IMR-90 (cell line): ENCODE results near the gene NF2. TPM values are rescaled to one million over a fixed set of nuclear protein-coding genes. Genes with fewer than 3 reads are reported as not detected.

Experiments
- ATAC-seq: fragments of 200-7000 bp; cut with Tn5 transposase; 2 replicates; pipeline ENCODE4 v1.9.1; 2020; ENCODE audit warnings: low read depth, mild to moderate bottlenecking, moderate library complexity
- BruUV-seq: library from RNA; stranded (reverse); fragments of 400-500 nt; replicated peaks from 2 replicates; lab custom pipeline; 2021; lab: Mats Ljungman, UMichigan
- CTCF ChIA-PET: fragments of 300-600 bp; formaldehyde crosslinking; extraction: SDS; loops from one replicate; lab custom pipeline; 2021; ENCODE audit warnings: antibody characterized with exemption; lab: Yijun Ruan, JAX
- POLR2A ChIA-PET: fragments of 300-600 bp; sonication (Branson Sonifier 250); formaldehyde crosslinking; loops from one replicate; lab custom pipeline; 2022; ENCODE audit warnings: antibody characterized with exemption; ENCODE audit not compliant: unreplicated experiment; lab: Charles Lee
- DNase-seq: peaks from one replicate; pipeline ENCODE4 v3.0.0; 2013
- H2AFZ ChIP-seq: replicated peaks from 2 replicates; pipeline ENCODE3; 2013; ENCODE audit warnings: low read length, mild to moderate bottlenecking; ENCODE audit not compliant: poor library complexity
- H2AK5ac ChIP-seq: 2 replicates; pipeline ENCODE4 v1.6.1; 2013; ENCODE audit warnings: low read depth, low read length, inconsistent platforms
- H2AK9ac ChIP-seq: replicated peaks from 2 replicates; pipeline ENCODE3; 2013; ENCODE audit warnings: mild to moderate bottlenecking, low read depth, low read length, moderate library complexity; ENCODE audit not compliant: poor library complexity
- H2BK120ac ChIP-seq: 2 replicates; pipeline ENCODE4 v1.6.1; 2013; ENCODE audit warnings: low read depth, low read length, inconsistent platforms
- H2BK15ac ChIP-seq: 3 replicates; pipeline ENCODE4 v1.6.1; 2013; ENCODE audit warnings: low read depth, low read length, inconsistent platforms
- H2BK20ac ChIP-seq: 2 replicates; pipeline ENCODE4 v1.6.1; 2013; ENCODE audit warnings: low read depth, mild to moderate bottlenecking, inconsistent platforms, low read length, moderate library complexity
- H2BK5ac ChIP-seq: 2 replicates; pipeline ENCODE4 v1.6.1; 2013; ENCODE audit warnings: mild to moderate bottlenecking, low read depth, low read length, inconsistent platforms; ENCODE audit not compliant: poor library complexity, severe bottlenecking
- H3K14ac ChIP-seq: replicated peaks from 2 replicates; pipeline ENCODE4 v1.6.1; 2013; ENCODE audit warnings: low read depth, low read length, inconsistent platforms
- H3K18ac ChIP-seq: 2 replicates; pipeline ENCODE4 v1.6.1; 2013; ENCODE audit warnings: low read depth, low read length, control low read depth
- H3K23ac ChIP-seq: 2 replicates; pipeline ENCODE4 v1.6.1; 2013; ENCODE audit warnings: low read depth, low read length, inconsistent platforms
- H3K27ac ChIP-seq: 2 replicates; pipeline ENCODE4 v1.5.1; 2013; ENCODE audit warnings: mild to moderate bottlenecking, control low read depth, low read length; ENCODE audit not compliant: insufficient read depth
- H3K27me3 ChIP-seq: 2 replicates; pipeline ENCODE4 v1.6.1; 2013; ENCODE audit warnings: low read length; ENCODE audit not compliant: control insufficient read depth, insufficient read depth
- H3K36me3 ChIP-seq: 2 replicates; pipeline ENCODE4 v1.6.1; 2013; ENCODE audit warnings: low read length, mixed read lengths; ENCODE audit not compliant: control insufficient read depth, insufficient read depth
- H3K4ac ChIP-seq: 2 replicates; pipeline ENCODE4 v1.6.1; 2013; ENCODE audit warnings: low read depth, low read length, inconsistent platforms
- H3K4me1 ChIP-seq: 2 replicates; pipeline ENCODE4 v1.6.1; 2013; ENCODE audit warnings: low read length, mixed read lengths; ENCODE audit not compliant: control insufficient read depth, insufficient read depth
- H3K4me2 ChIP-seq: 2 replicates; pipeline ENCODE4 v1.6.1; 2013; ENCODE audit warnings: low read depth, mild to moderate bottlenecking, control low read depth, low read length, moderate library complexity
- H3K4me3 ChIP-seq: 2 replicates; pipeline ENCODE4 v1.5.1; 2013; ENCODE audit warnings: low read depth, mild to moderate bottlenecking, control low read depth, low read length, moderate library complexity; ENCODE audit not compliant: insufficient read depth
- H3K56ac ChIP-seq: 2 replicates; pipeline ENCODE4 v1.6.1; 2013; ENCODE audit warnings: low read length, inconsistent platforms; ENCODE audit not compliant: insufficient read depth; ENCODE audit errors: extremely low read depth
- H3K79me1 ChIP-seq, 2 experiments: 2 replicates each; pipeline ENCODE4 v1.6.1; 2013; ENCODE audit warnings: low read length in 2 of 2, inconsistent platforms in 1 of 2, low read depth in 1 of 2
- H3K9ac ChIP-seq: 2 replicates; pipeline ENCODE4 v1.6.1; 2013; ENCODE audit warnings: low read depth, low read length, control low read depth
- H3K9me1 ChIP-seq: 2 replicates; pipeline ENCODE4 v1.6.1; 2013; ENCODE audit warnings: low read length, inconsistent platforms; ENCODE audit not compliant: insufficient read depth
- H3K9me3 ChIP-seq: 2 replicates; pipeline ENCODE4 v1.6.1; 2013; ENCODE audit warnings: low read length; ENCODE audit not compliant: control insufficient read depth, insufficient read depth
- H4K20me1 ChIP-seq: 2 replicates; pipeline ENCODE4 v1.6.1; 2013; ENCODE audit warnings: low read length, inconsistent platforms; ENCODE audit not compliant: insufficient read depth
- H4K5ac ChIP-seq: 2 replicates; pipeline ENCODE4 v1.6.1; 2013; ENCODE audit warnings: mild to moderate bottlenecking, low read depth, low read length, control low read depth
- H4K8ac ChIP-seq, 2 experiments: 2 replicates each; pipeline ENCODE4 v1.6.1; 2013; ENCODE audit warnings: low read depth in 2 of 2, low read length in 2 of 2, control low read depth in 1 of 2, inconsistent platforms in 1 of 2
- H4K91ac ChIP-seq: 2 replicates; pipeline ENCODE4 v1.6.1; 2013; ENCODE audit warnings: low read depth, low read length, inconsistent platforms; ENCODE audit not compliant: insufficient read depth
- BHLHE40 ChIP-seq: fragments of 150-350 bp; IDR thresholded peaks from 2 replicates; pipeline ENCODE4 v1.6.1; 2016; ENCODE audit warnings: mild to moderate bottlenecking, low read depth, low read length
- CEBPB ChIP-seq: IDR thresholded peaks from 2 replicates; pipeline ENCODE4 v1.6.1; 2012; ENCODE audit warnings: low read depth, low read length, improper control_type of control experiment
- CTCF ChIP-seq: conservative IDR thresholded peaks from 2 replicates; pipeline ENCODE4 v1.5.1; 2012; ENCODE audit warnings: mild to moderate bottlenecking, low read depth, low read length, improper control_type of control experiment
- FOS ChIP-seq: fragments of 150-350 bp; IDR thresholded peaks from 2 replicates; pipeline ENCODE4 v1.6.1; 2016; ENCODE audit warnings: low read depth, low read length
- MAFK ChIP-seq: IDR thresholded peaks from 2 replicates; pipeline ENCODE4 v1.6.1; 2012; ENCODE audit warnings: low read depth, low read length, improper control_type of control experiment
- MAZ ChIP-seq: IDR thresholded peaks from 2 replicates; pipeline ENCODE4 v1.6.1; 2012; ENCODE audit warnings: low read depth, mild to moderate bottlenecking, low read length, improper control_type of control experiment, moderate library complexity, borderline replicate concordance
- NFE2L2 ChIP-seq: fragments of 150-350 bp; IDR thresholded peaks from 2 replicates; pipeline ENCODE4 v1.6.1; 2016; ENCODE audit warnings: low read depth, mild to moderate bottlenecking, low read length
- SMC3 ChIP-seq: fragments of 150-350 bp; IDR thresholded peaks from 2 replicates; pipeline ENCODE4 v1.6.1; 2016; ENCODE audit warnings: low read depth, mild to moderate bottlenecking, antibody characterized with exemption, low read length, moderate library complexity
- USF2 ChIP-seq: fragments of 150-350 bp; IDR thresholded peaks from 2 replicates; pipeline ENCODE4 v1.6.1; 2017; ENCODE audit warnings: mild to moderate bottlenecking, antibody characterized with exemption, low read length, low read depth
- WGBS, 2 experiments: methylation state at CpG; one replicate each; pipeline versions ENCODE4 v1.1.5 to v1.1.7; 2013; ENCODE audit warnings: missing lambda C conversion rate in 2 of 2; ENCODE audit not compliant: insufficient read length in 1 of 2; ENCODE audit errors: extremely low coverage in 2 of 2; 5-methylcytosine and 5-hydroxymethylcytosine counted together
- dilution Hi-C: fragments of 300-500 bp; cut with HindIII; formaldehyde crosslinking; loops from one replicate; pipeline ENCODE4 v1.14.3; 2018; ENCODE audit warnings: low sequenced_read_pairs; ENCODE audit not compliant: unreplicated experiment
- in situ Hi-C: fragments of 300-500 bp; cut with MboI; formaldehyde crosslinking; loops from 3 replicates; pipeline ENCODE4 v1.14.3; 2019; ENCODE audit warnings: low sequenced_read_pairs, inconsistent platforms, mixed read lengths
- intact Hi-C: fragments of 100-400 bp; cut with micrococcal nuclease; formaldehyde crosslinking; loops from 2 replicates; pipeline ENCODE4 v1.10.0; 2022
- polyA plus RNA-seq, 3 experiments: library from polyadenylated mRNA; depleted of rRNA; stranded (reverse); fragments of >200 nt; gene quantifications; 2 replicates each; pipeline ENCODE4 v1.2.3, GENCODE V29; 2012; ENCODE audit warnings: low replicate concordance in 1 of 3
- total RNA-seq: library from RNA; depleted of rRNA; stranded (reverse); fragments of >200 nt; gene quantifications from 2 replicates; pipeline ENCODE4 v1.2.3, GENCODE V29; 2012

The NF2 gene
- total and polyA plus RNA-seq, 2 of the 4 experiments (the other 2 are of a cell fraction) = 59.0 to 151 TPM

DNA sequence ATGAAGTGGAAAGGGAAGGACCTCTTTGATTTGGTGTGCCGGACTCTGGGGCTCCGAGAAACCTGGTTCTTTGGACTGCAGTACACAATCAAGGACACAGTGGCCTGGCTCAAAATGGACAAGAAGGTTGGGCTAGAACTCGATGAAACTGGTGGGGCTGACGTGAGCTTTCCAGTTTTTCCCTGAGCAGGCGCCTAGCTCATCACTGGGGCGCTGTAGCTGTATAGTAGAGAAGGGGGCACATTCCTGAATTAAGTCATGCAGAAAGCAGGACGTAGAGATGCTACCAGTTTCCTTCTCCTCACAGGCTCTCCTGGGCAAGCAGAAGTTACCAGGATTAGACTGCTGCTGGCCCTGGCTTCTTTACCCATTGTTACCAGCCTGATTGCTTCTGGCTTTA, 33.3 kb downstream of the NF2 start:
- Histone ChIP-seq H4K20me1 (peaks cover 34% of the 10 kb centered on the region), H3K79me1 (peaks cover 60 to 75% of the 10 kb centered on the region in 2 experiments), H3K23ac (no peak overlapping the region), H4K91ac (no peak overlapping the region), H3K4me2 (no peak overlapping the region), H2AK5ac (no peak overlapping the region), H2BK15ac (no peak overlapping the region), H3K14ac (no peak overlapping the region), H3K4me1 (peaks cover 6% of the 10 kb centered on the region), H3K4ac (no peak overlapping the region), H2AK9ac (no peak overlapping the region), H3K9ac (no peak overlapping the region), H2AFZ (no peak overlapping the region), H3K18ac (no peak overlapping the region), H3K27ac (no peak overlapping the region), H4K8ac (no peak overlapping the region), H4K5ac (no peak overlapping the region), H2BK5ac (no peak overlapping the region), H3K9me1 (peaks cover 17% of the 10 kb centered on the region), H2BK20ac (no peak overlapping the region), H3K9me3 (no peaks in the 10 kb centered on the region), H2BK120ac (no peak overlapping the region), H3K4me3 (no peak overlapping the region), H3K36me3 (peaks cover 10% of the 10 kb centered on the region), H3K56ac (no peak overlapping the region), H3K27me3 (no peaks in the 10 kb centered on the region)
- dilution Hi-C loops = no loop called here
- no peak for ATAC-seq
- intact Hi-C loops = no loop called here
- POLR2A ChIA-PET = no interaction called here
- TF ChIP-seq USF2 (no peak), MAFK (no peak), CTCF (no peak), FOS (no peak), SMC3 (no peak), MAZ (no peak), CEBPB (no peak), NFE2L2 (no peak), BHLHE40 (no peak)
- BruUV-seq = no TSS peak
- CTCF ChIA-PET = interaction anchor here (0.6 to 1.6 kb wide), 4 partner anchors 11 to 137 kb away, joined by 3 to 13 read pairs (median 3); partner anchors contain the start of gene THOC5
- no peak for DNase-seq
- in situ Hi-C loops = loop anchor here (10.0 kb wide), 2 partner anchors 368 to 448 kb away; partner anchors contain the start of gene HORMAD2
- WGBS, 2 experiments = 50% methylated on average over 1 of the region's 7 CpGs; no CpG with 5 or more reads in 1 of the 2 experiments
